MM.1S (cell line): Measurements from ENCODE around the gene NUTM2B.
"Not testable (repeated sequence)": the region's sequence is repeated elsewhere in the genome, so short reads cannot be mapped to it uniquely, and the experiment has no call there.

Source experiments
- CTCF ChIP-seq: fragments of 300-600 bp; sonication (generic); IDR thresholded peaks from 2 replicates; pipeline ENCODE4 v1.5.1; 2016; ENCODE audit warnings: antibody characterized with exemption, low read length, mixed read lengths
- EZH2phosphoT487 ChIP-seq: fragments of 300-600 bp; sonication (generic); IDR thresholded peaks from 2 replicates; pipeline ENCODE4 v1.6.1; 2018; ENCODE audit warnings: antibody characterized with exemption, low read length

GRCh38 chr10:79688798-79689197, 14.2 kb upstream of the NUTM2B start:
- not testable (repeated sequence) for TF ChIP-seq EZH2phosphoT487, CTCF
